CD4-positive, alpha-beta T cell (primary cell): ENCODE data around the gene NFATC1. TPM values are rescaled to one million over a fixed set of nuclear protein-coding genes. Genes with fewer than 3 reads are reported as not detected.

Experiments used
- ATAC-seq: fragments of 200-7000 bp; cut with Tn5 transposase; one replicate; pipeline ENCODE4 v1.10.0; 2022; ENCODE audit warnings: mild to moderate bottlenecking; ENCODE audit not compliant: poor library complexity
- CTCF ChIA-PET: fragments of 350-600 bp; sonication (Branson Sonifier 250); formaldehyde crosslinking; loops from one replicate; lab custom pipeline; 2021; ENCODE audit warnings: antibody characterized with exemption, inconsistent platforms; lab: Charles Lee
- POLR2A ChIA-PET: fragments of 350-600 bp; sonication (Branson Sonifier 250); formaldehyde crosslinking; loops from one replicate; lab custom pipeline; 2021; ENCODE audit warnings: antibody characterized with exemption, inconsistent platforms; lab: Charles Lee
- DNase-seq, 14 experiments: peaks; one replicate each; pipeline ENCODE4 v3.0.0-alpha.2; 2013 to 2020; ENCODE audit warnings: mixed read lengths in 2 of 14
- H3K27ac ChIP-seq, 2 donors: one replicate each; pipeline versions ENCODE4 v1.5.1 to v1.7.0; 2013; ENCODE audit warnings: low read length in 2 of 2, low read depth in 1 of 2, mild to moderate bottlenecking in 1 of 2
- H3K27me3 ChIP-seq, 2 experiments: 1 replicate in 1 of 2; 2 replicates in 1 of 2; pipeline versions ENCODE4 v1.6.1 to v1.7.0; 2013; ENCODE audit warnings: low read length in 2 of 2, control low read depth in 1 of 2, mild to moderate bottlenecking in 1 of 2, moderate library complexity in 1 of 2; ENCODE audit not compliant: insufficient read depth in 2 of 2, control insufficient read depth in 1 of 2
- H3K36me3 ChIP-seq: one replicate; pipeline ENCODE4 v1.6.1; 2013; ENCODE audit warnings: low read length, control low read depth; ENCODE audit not compliant: insufficient read depth
- H3K4me1 ChIP-seq: one replicate; pipeline ENCODE4 v1.6.1; 2013; ENCODE audit warnings: low read length, control low read depth; ENCODE audit not compliant: insufficient read depth
- H3K4me3 ChIP-seq: one replicate; pipeline ENCODE4 v1.5.1; 2013; ENCODE audit warnings: mild to moderate bottlenecking, low read length, moderate library complexity
- H3K9me3 ChIP-seq, 2 experiments: 1 replicate in 1 of 2; 2 replicates in 1 of 2; pipeline versions ENCODE4 v1.6.1 to v1.7.0; 2013; ENCODE audit warnings: low read length in 2 of 2, mild to moderate bottlenecking in 2 of 2, control low read depth in 1 of 2, moderate library complexity in 1 of 2; ENCODE audit not compliant: control insufficient read depth in 1 of 2, insufficient read depth in 1 of 2
- H3K27ac Mint-ChIP-seq: one replicate; pipeline ENCODE4 v1.8.0; 2020; ENCODE audit warnings: mixed read lengths
- H3K27me3 Mint-ChIP-seq: one replicate; pipeline ENCODE4 v1.8.0; 2021; ENCODE audit warnings: mixed read lengths
- H3K36me3 Mint-ChIP-seq: one replicate; pipeline ENCODE4 v1.8.0; 2021; ENCODE audit warnings: low read depth, mixed read lengths
- H3K4me1 Mint-ChIP-seq: one replicate; pipeline ENCODE4 v1.8.0; 2021; ENCODE audit warnings: low read depth, mixed read lengths
- H3K4me3 Mint-ChIP-seq: one replicate; pipeline ENCODE4 v1.8.0; 2020; ENCODE audit warnings: mild to moderate bottlenecking, mixed read lengths
- H3K9me3 Mint-ChIP-seq: one replicate; pipeline ENCODE4 v1.8.0; 2020; ENCODE audit warnings: mixed read lengths
- CTCF ChIP-seq: fragments of 200-600 bp; IDR thresholded peaks from one replicate; pipeline ENCODE4 v1.8.0; 2022; ENCODE audit warnings: antibody characterized with exemption, mild to moderate bottlenecking
- intact Hi-C, 2 experiments: fragments of 100-400 bp; cut with DNase I in 1 of 2; cut with micrococcal nuclease in 1 of 2; formaldehyde crosslinking; loops; one replicate each; pipeline versions ENCODE4 v1.15.1 to v1.9.0; 2023 to 2025; cut with DNase I, micrococcal nuclease
- total RNA-seq, 174 experiments: library from RNA in 2 of 174; stranded (reverse) in 2 of 174; gene quantifications; one replicate each; pipeline ENCODE4 v1.2.3 and lab custom pipeline; 2021 to 2026

The NFATC1 gene
- total RNA-seq, 2 experiments from 2014 or later, result 107 to 113 TPM

- no peaks in the 10 kb centered on the region for H3K9me3 Mint-ChIP-seq
- no peak for ATAC-seq
- CTCF ChIA-PET, result interaction anchor here (1.0 to 1.9 kb wide), 5 partner anchors 10 to 149 kb away, joined by 3 to 16 read pairs (median 10); no protein-coding TSS in a partner anchor
- intact Hi-C loops, result loop anchor here (1.0 to 10.0 kb wide), 4 partner anchors 13 to 655 kb away; partner anchors contain the start of gene RBFA (in 1 of the 2)
- Histone ChIP-seq H3K36me3 (peaks cover 15% of the 10 kb centered on the region), H3K27me3 (no peaks in the 10 kb centered on the region), H3K27ac (no peak overlapping the region), H3K9me3 (no peaks in the 10 kb centered on the region), H3K4me1 (peaks cover 12% of the 10 kb centered on the region), H3K4me3 (no peak overlapping the region)
- no peaks in the 10 kb centered on the region for H3K27me3 Mint-ChIP-seq
- DNase-seq, result peak in 2 of 14 experiments; percentile 35 to 37
- H3K27ac Mint-ChIP-seq, result no peak overlapping the region
- TF ChIP-seq CTCF, result no peak
- POLR2A ChIA-PET, result interaction anchor here (0.7 to 2.9 kb wide), 6 partner anchors 13 to 299 kb away, joined by 3 to 13 read pairs (median 3); no protein-coding TSS in a partner anchor
- H3K36me3 Mint-ChIP-seq, result peaks cover 33% of the 10 kb centered on the region
- no peak overlapping the region for H3K4me3 Mint-ChIP-seq
- H3K4me1 Mint-ChIP-seq, result peaks cover 10% of the 10 kb centered on the region
These were observed 15.6 kb upstream of the NFATC1 start for GRCh38 chr18:79379931-79380815.

GRCh38 chr18:79380816-79381806, 14.6 kb upstream of the NFATC1 start:
- peak; percentile 46 to 79 (median 62) for DNase-seq
- TF ChIP-seq CTCF, result peak; percentile 79
- ChIA-PET CTCF (interaction anchor here (0.6 to 1.9 kb wide), 8 partner anchors 10 to 148 kb away, joined by 3 to 16 read pairs (median 5); no protein-coding TSS in a partner anchor), POLR2A (interaction anchor here (0.7 to 2.9 kb wide), 5 partner anchors 12 to 298 kb away, joined by 3 to 13 read pairs (median 3); no protein-coding TSS in a partner anchor)
- peaks cover 12% of the 10 kb centered on the region for H3K4me1 ChIP-seq
- H3K27ac Mint-ChIP-seq, result no peak overlapping the region
- peak; percentile 57 for ATAC-seq
- H3K9me3 Mint-ChIP-seq, result no peaks in the 10 kb centered on the region
- no peak overlapping the region for H3K27ac ChIP-seq
- H3K27me3 ChIP-seq, result no peaks in the 10 kb centered on the region
- H3K4me3 ChIP-seq, result no peak overlapping the region
- intact Hi-C loops, result loop anchor here in 1 of 2 experiments (1.0 kb wide), 1 partner anchor 147 kb away; no protein-coding TSS in a partner anchor
- H3K9me3 ChIP-seq, result no peaks in the 10 kb centered on the region
- no peak overlapping the region for H3K4me3 Mint-ChIP-seq
- no peaks in the 10 kb centered on the region for H3K27me3 Mint-ChIP-seq
- H3K36me3 ChIP-seq, result peaks cover 10% of the 10 kb centered on the region
- peaks cover 10% of the 10 kb centered on the region for H3K4me1 Mint-ChIP-seq
- H3K36me3 Mint-ChIP-seq, result peaks cover 24% of the 10 kb centered on the region
